Activated naive CD4-positive, alpha-beta T cell treated with anti-CD3 and anti-CD28 coated beads, Interleukin-2, amount 10 ng/mL, durations not matched to agents 7 days and 5 days (primary cell): ENCODE results near the gene COG2.

Experiments used
- CTCF ChIA-PET: fragments of 350-600 bp; sonication (Branson Sonifier 250); formaldehyde crosslinking; loops from one replicate; lab custom pipeline; 2021; ENCODE audit warnings: antibody characterized with exemption; lab: Charles Lee
- DNase-seq: peaks from one replicate; pipeline ENCODE4 v3.0.0-alpha.2; 2020
- H3K27ac Mint-ChIP-seq: one replicate; pipeline ENCODE4 v1.8.0; 2021; ENCODE audit warnings: mild to moderate bottlenecking, moderate library complexity, mixed read lengths
- H3K27me3 Mint-ChIP-seq: one replicate; pipeline ENCODE4 v1.8.0; 2021; ENCODE audit warnings: mild to moderate bottlenecking, mixed read lengths
- H3K36me3 Mint-ChIP-seq: one replicate; pipeline ENCODE4 v1.8.0; 2021; ENCODE audit warnings: mixed read lengths
- H3K4me1 Mint-ChIP-seq: one replicate; pipeline ENCODE4 v1.8.0; 2021; ENCODE audit warnings: mixed read lengths
- H3K4me3 Mint-ChIP-seq: one replicate; pipeline ENCODE4 v1.8.0; 2021; ENCODE audit warnings: mild to moderate bottlenecking, moderate library complexity, mixed read lengths
- H3K9me3 Mint-ChIP-seq: one replicate; pipeline ENCODE4 v1.8.0; 2021; ENCODE audit warnings: mixed read lengths

Gene COG2

GRCh38 chr1:230705289-230706019 lies 63.2 kb downstream of the COG2 start:
- Mint-ChIP-seq H3K9me3 (no peaks in the 10 kb centered on the region), H3K4me3 (no peak overlapping the region), H3K36me3 (no peaks in the 10 kb centered on the region), H3K27ac (no peak overlapping the region), H3K27me3 (peaks cover 21% of the 10 kb centered on the region), H3K4me1 (no peaks in the 10 kb centered on the region)
- CTCF ChIA-PET: no interaction called here
- no peak for DNase-seq

GRCh38 chr1:230706020-230706699 lies 63.9 kb downstream of the COG2 start:
- Mint-ChIP-seq H3K27me3 (peaks cover 21% of the 10 kb centered on the region), H3K4me3 (no peak overlapping the region), H3K9me3 (no peaks in the 10 kb centered on the region), H3K4me1 (no peaks in the 10 kb centered on the region), H3K27ac (no peak overlapping the region), H3K36me3 (no peaks in the 10 kb centered on the region)
- CTCF ChIA-PET: no interaction called here
- DNase-seq: no peak

DNA sequence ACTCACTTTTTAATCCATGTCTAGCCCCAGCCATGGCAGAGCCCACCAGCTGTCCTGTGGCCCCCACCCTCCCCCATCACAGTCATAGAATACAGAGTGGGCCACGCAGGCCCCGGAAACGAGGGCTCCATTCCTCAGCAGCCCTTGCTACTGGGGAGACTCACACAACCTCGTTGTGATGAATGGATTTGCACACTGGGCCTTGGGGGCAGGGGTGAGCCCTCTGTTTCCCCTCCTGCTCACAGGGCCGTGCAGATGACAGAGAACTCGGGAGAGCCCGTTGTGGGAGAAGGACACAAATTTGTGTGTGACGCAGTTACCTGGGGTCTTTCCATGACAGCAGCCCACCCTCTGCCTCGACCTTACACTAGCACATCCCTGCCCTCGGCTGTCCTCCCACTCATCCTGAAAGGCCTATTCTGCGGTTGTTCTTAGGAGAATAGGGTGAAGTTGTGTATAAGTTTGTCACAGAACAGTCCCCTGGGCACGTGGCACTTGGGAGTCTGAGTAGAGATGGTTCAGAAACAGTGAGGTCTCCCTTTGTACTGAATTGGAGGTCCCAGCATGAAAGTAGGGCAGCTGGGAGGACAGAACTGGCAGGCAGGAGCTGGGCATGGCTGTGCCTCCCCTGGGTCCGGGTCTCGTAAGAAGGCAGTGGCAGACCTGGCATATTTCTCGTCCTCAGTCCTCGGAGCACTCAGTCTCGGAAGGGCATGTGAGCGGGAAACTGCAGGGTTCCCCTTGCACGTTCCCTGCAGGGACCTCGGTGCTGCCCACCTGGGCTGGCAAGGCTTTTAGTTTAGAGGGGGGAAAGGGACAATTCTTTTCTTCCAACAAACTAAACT lies 64.8 kb downstream of the COG2 start:
- CTCF ChIA-PET: no interaction called here
- H3K4me1 Mint-ChIP-seq: no peaks in the 10 kb centered on the region
- no peak for DNase-seq
- no peak overlapping the region for H3K27ac Mint-ChIP-seq
- peaks cover 21% of the 10 kb centered on the region for H3K27me3 Mint-ChIP-seq
- H3K4me3 Mint-ChIP-seq: no peak overlapping the region
- no peaks in the 10 kb centered on the region for H3K36me3 Mint-ChIP-seq
- no peaks in the 10 kb centered on the region for H3K9me3 Mint-ChIP-seq

- no peaks in the 10 kb centered on the region for H3K9me3 Mint-ChIP-seq
- no peaks in the 10 kb centered on the region for H3K36me3 Mint-ChIP-seq
- peaks cover 21% of the 10 kb centered on the region for H3K27me3 Mint-ChIP-seq
- no peak overlapping the region for H3K4me3 Mint-ChIP-seq
- no peaks in the 10 kb centered on the region for H3K4me1 Mint-ChIP-seq
- DNase-seq: no peak
- no peak overlapping the region for H3K27ac Mint-ChIP-seq
- CTCF ChIA-PET: no interaction called here
Observed at GRCh38 chr1:230707732-230708630, 65.7 kb downstream of the COG2 start.

DNA sequence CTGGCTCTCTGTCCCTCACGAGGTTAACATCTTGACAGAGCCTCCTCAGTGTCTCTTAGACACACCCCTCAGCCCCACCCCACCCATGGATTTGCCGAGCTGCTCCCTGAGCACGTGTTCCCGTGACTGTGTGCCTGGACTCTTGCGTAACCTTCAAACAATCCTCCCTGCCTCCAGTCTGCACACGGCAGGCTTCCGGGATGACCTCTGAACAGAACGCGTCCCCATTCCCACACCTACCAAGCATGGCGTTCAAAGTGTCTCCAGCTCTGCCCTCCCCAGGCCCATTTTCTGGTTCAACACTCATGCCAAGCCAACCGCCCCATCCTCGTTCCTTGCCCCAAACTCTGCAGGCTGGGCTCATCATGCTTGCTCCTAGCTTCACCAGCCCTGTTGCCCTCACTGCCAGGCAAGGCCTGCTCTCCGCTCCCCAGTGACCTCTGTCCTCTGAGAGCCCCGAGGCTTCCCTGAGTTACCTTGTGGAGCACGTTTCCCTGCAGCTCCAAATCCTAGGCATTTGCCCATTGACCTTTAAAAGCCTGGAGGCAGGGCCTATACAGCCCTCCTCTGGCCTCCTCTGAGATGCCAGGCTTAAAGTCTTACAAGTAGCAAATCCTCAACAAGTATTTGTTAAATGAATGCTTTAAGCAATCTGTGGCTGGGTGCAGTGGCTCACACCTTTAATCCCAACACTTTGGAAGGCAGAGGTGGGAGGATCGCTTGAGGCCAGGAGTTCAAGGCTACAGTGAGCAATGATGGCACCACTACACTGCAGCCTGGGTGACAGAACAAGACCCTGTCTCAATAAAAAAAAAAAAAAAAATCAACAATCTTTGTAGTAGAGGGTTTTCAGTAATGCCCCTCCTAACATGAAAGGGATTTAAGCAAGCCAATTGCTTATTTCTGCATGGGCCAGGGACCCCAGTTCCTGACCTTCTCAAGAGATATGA lies 66.6 kb downstream of the COG2 start:
- no peak for DNase-seq
- Mint-ChIP-seq H3K27ac (no peak overlapping the region), H3K27me3 (peaks cover 25% of the 10 kb centered on the region), H3K9me3 (no peaks in the 10 kb centered on the region), H3K36me3 (no peaks in the 10 kb centered on the region), H3K4me1 (no peaks in the 10 kb centered on the region), H3K4me3 (no peak overlapping the region)
- CTCF ChIA-PET: no interaction called here

DNA sequence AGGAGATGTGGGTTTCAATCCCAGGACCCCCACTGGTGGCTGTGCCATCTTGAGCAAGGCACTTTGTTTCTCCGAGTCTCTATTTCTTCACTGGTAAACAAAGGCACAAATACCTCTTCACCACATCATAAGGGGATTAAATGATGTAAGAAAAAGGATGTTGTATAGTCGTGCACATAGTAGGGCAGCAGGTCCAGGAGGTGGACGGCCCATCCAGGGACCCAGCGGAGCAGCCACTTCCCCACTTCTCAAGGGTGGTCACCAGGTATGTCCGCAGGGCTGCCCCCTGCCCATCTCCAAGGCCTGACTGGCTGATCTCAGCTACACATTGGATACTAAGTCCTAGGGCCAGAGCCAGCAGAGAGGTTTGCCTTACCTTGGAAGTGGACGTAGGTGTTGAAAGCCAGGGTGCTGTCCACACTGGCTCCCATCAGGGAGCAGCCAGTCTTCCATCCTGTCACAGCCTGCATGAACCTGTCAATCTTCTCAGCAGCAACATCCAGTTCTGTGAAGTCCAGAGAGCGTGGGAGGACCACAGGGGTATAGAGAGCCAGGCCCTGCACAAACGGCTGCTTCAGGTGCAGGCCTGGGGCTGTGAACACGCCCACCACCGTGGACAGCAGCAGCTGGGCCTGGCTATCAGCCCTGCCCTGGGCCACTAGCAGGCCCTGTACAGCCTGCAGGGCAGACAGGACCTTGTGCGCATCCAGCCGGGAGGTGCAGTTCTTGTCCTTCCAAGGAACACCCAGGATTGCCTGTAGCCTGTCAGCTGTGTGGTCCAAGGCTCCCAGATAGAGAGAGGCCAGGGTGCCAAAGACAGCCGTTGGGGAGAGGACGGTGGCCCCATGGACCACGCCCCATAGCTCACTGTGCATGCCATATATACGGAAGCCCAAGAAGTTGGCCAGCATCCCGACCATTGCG lies 67.6 kb downstream of the COG2 start:
- Mint-ChIP-seq H3K4me3 (no peak overlapping the region), H3K27me3 (peaks cover 32% of the 10 kb centered on the region), H3K36me3 (no peaks in the 10 kb centered on the region), H3K27ac (no peak overlapping the region), H3K4me1 (no peaks in the 10 kb centered on the region), H3K9me3 (no peaks in the 10 kb centered on the region)
- no peak for DNase-seq
- CTCF ChIA-PET: no interaction called here

GRCh38 chr1:230710543-230710904 lies 68.2 kb downstream of the COG2 start:
- Mint-ChIP-seq H3K9me3 (no peaks in the 10 kb centered on the region), H3K36me3 (no peaks in the 10 kb centered on the region), H3K4me3 (no peak overlapping the region), H3K27ac (no peak overlapping the region), H3K4me1 (no peaks in the 10 kb centered on the region), H3K27me3 (peaks cover 32% of the 10 kb centered on the region)
- no peak for DNase-seq
- CTCF ChIA-PET: no interaction called here

GRCh38 chr1:230711245-230711644 lies 69.0 kb downstream of the COG2 start:
- CTCF ChIA-PET: no interaction called here
- no peak for DNase-seq
- peaks cover 32% of the 10 kb centered on the region for H3K27me3 Mint-ChIP-seq
- no peak overlapping the region for H3K27ac Mint-ChIP-seq
- no peak overlapping the region for H3K4me3 Mint-ChIP-seq
- no peaks in the 10 kb centered on the region for H3K36me3 Mint-ChIP-seq
- no peaks in the 10 kb centered on the region for H3K4me1 Mint-ChIP-seq
- no peaks in the 10 kb centered on the region for H3K9me3 Mint-ChIP-seq

DNA sequence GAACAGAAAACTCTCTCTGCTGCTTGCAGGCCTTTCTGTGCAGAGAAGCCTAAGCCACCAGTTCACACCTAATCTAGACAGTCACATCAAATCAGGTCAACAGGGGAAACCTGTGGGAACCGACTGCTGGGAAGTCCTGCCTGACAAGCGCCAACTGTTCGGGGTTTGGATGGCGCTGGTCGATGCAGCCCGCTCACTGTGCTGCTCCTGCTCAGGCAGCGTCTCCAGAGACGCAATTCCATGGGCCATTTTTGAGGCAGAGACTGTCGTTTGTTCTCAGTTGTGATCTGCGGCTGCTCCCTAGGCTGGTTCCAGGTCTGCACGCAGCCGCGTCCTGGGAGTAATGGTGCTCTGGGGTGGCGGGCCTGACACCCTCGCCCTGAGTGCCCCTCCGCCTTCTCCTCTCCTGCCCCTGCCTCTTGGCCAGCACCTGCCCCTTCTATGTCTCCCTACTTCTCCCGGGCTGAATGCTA lies 70.2 kb downstream of the COG2 start:
- H3K4me1 Mint-ChIP-seq: no peaks in the 10 kb centered on the region
- no peak overlapping the region for H3K27ac Mint-ChIP-seq
- peaks cover 29% of the 10 kb centered on the region for H3K27me3 Mint-ChIP-seq
- H3K36me3 Mint-ChIP-seq: no peaks in the 10 kb centered on the region
- H3K9me3 Mint-ChIP-seq: peaks cover 4% of the 10 kb centered on the region
- no peak for DNase-seq
- CTCF ChIA-PET: no interaction called here
- H3K4me3 Mint-ChIP-seq: no peak overlapping the region

DNA sequence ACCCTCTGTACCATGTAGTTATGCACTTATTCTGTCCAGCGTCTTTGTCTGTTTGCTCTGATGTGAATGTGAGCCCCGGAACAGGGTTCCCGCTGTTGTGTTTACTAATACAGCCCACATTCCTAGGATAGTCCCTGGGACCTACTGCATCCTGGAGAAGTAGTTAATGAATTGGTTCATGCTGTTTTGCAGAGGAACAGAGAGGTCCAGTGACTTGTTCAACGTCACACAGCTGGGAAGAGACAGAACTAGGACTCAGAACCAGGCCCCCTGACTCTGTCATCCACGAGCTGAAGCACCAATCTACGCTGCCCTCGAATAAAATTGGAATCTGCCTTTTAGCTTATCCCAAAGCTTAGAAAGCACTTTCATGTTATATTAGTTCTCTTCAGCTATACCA lies 70.9 kb downstream of the COG2 start:
- no peaks in the 10 kb centered on the region for H3K4me1 Mint-ChIP-seq
- H3K36me3 Mint-ChIP-seq: no peaks in the 10 kb centered on the region
- no peak for DNase-seq
- no peak overlapping the region for H3K4me3 Mint-ChIP-seq
- H3K27ac Mint-ChIP-seq: no peak overlapping the region
- H3K27me3 Mint-ChIP-seq: peaks cover 23% of the 10 kb centered on the region
- H3K9me3 Mint-ChIP-seq: peaks cover 4% of the 10 kb centered on the region
- CTCF ChIA-PET: no interaction called here

GRCh38 chr1:230713547-230713914 lies 71.2 kb downstream of the COG2 start:
- H3K36me3 Mint-ChIP-seq: no peaks in the 10 kb centered on the region
- CTCF ChIA-PET: no interaction called here
- H3K27me3 Mint-ChIP-seq: peaks cover 20% of the 10 kb centered on the region

More at GRCh38 chr1:230713547-230713914, 71.2 kb downstream of the COG2 start:
- peaks cover 4% of the 10 kb centered on the region for H3K9me3 Mint-ChIP-seq
- H3K4me1 Mint-ChIP-seq: no peaks in the 10 kb centered on the region
- H3K27ac Mint-ChIP-seq: no peak overlapping the region
- no peak overlapping the region for H3K4me3 Mint-ChIP-seq
- DNase-seq: no peak
